Left forelimb (tissue), 1 donor: ENCODE results near the gene ILRUN.
"Not testable (repeated sequence)": the region's sequence is repeated elsewhere in the genome, so short reads cannot be mapped to it uniquely, and the experiment has no call there.

ENCODE experiments used
- DNase-seq: peaks from one replicate; pipeline ENCODE4 v3.0.0-alpha.2; 2018; ENCODE audit warnings: low spot score

Gene ILRUN

GRCh38 chr6:34664256-34664971 lies 32.2 kb downstream of the ILRUN start:
- no peak for DNase-seq

GRCh38 chr6:34663831-34664255 lies 32.7 kb downstream of the ILRUN start:
- no peak for DNase-seq

- no peak for DNase-seq
Measured at GRCh38 chr6:34663371-34663770, 33.2 kb downstream of the ILRUN start.

- DNase-seq, result no peak
Measured at GRCh38 chr6:34661357-34661756, 35.2 kb downstream of the ILRUN start.

GRCh38 chr6:34658605-34659265 lies 37.8 kb downstream of the ILRUN start:
- no peak for DNase-seq

GRCh38 chr6:34657979-34658480 lies 38.5 kb downstream of the ILRUN start:
- DNase-seq, result not testable (repeated sequence)

- DNase-seq, result no peak
Measured at GRCh38 chr6:34657307-34657978, 39.1 kb downstream of the ILRUN start.

GRCh38 chr6:34657037-34657306 lies 39.6 kb downstream of the ILRUN start:
- no peak for DNase-seq

- no peak for DNase-seq
Measured at GRCh38 chr6:34656378-34657036, 40.1 kb downstream of the ILRUN start.

GRCh38 chr6:34655876-34656377 lies 40.6 kb downstream of the ILRUN start:
- DNase-seq, result not testable (repeated sequence)

GRCh38 chr6:34654061-34654710 lies 42.4 kb downstream of the ILRUN start:
- no peak for DNase-seq

GRCh38 chr6:34652263-34652662 lies 44.3 kb downstream of the ILRUN start:
- DNase-seq, result no peak

GRCh38 chr6:34650823-34651222 lies 45.7 kb downstream of the ILRUN start:
- no peak for DNase-seq

- DNase-seq, result not testable (repeated sequence)
Measured at GRCh38 chr6:34650232-34650631, 46.3 kb downstream of the ILRUN start.

GRCh38 chr6:34648806-34649205 lies 47.8 kb downstream of the ILRUN start:
- DNase-seq, result no peak
